T-helper 9 cell (primary cell): ENCODE measurements around the gene CDH12.

Experiments
- DNase-seq: peaks from one replicate; pipeline ENCODE4 v3.0.0-alpha.2; 2020

The CDH12 gene

GRCh38 chr5:21919414-21920022 lies 933.6 kb downstream of the CDH12 start:
- no peak for DNase-seq

- no peak for DNase-seq
These were observed 934.7 kb downstream of the CDH12 start for GRCh38 chr5:21918451-21918850.

DNA sequence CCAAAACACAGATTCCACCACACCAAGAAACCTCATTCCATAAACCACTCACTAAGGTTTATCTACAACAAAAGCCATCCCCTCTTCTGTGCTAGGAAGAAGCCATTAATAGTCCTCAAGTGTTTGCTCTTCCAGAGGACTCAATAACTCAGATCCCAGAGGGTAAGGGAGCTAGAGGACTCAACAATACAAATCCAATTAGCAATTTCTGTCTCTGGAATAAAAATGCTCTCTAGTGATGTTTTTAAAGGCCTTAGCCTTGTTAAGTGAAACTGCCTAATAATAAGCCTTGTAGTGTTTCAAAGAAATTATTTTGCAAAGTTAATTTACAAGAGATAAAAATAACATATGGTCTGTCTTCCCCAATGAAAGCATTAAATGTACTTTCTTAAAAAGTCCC lies 942.4 kb downstream of the CDH12 start:
- no peak for DNase-seq

DNA sequence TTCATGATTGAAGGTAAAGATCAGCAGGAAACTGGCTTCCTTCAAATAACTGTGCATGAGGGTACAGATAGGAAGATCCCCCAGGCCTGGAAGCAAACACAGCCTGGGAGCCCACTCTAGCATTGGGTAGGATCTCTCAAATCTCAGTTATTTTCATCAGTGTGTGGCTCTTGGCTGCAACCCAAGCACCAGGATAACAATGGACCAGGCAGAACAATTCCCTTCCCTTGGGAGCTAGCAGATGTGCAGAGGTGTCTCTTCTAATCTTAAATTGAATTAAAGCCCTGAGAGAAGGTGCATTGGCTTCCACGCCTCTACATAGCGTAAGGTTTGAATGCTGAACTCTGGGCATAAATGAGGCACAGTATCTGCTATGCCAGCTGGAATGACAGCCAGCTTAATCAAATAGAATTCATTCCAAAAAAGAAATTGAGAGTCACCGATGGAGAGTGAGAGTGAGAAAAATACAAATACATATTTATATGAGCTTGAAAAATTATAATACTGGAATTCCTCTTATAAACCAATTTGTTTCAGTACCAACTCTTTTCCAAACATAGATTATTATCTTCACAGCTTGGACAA lies 957.3 kb downstream of the CDH12 start:
- DNase-seq = no peak

DNA sequence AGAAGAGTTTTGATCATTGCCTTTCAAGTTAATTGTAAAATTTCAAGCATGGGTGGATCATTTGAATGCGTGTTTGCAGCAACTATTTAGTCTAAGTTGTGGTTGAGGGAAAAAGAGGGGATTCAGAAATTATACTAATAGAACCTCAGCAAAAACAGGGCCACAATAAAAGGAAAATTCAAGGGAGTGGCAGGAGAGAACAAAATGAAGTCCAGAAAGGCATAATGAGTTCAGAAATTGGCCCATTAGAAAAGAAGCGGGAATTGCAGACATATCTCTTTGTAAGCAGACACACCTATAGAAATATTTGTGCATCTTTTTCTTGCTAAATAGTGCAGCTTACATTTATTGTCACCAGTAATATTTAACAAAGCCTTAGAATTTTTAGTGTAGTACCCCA lies 960.0 kb downstream of the CDH12 start:
- DNase-seq = no peak

DNA sequence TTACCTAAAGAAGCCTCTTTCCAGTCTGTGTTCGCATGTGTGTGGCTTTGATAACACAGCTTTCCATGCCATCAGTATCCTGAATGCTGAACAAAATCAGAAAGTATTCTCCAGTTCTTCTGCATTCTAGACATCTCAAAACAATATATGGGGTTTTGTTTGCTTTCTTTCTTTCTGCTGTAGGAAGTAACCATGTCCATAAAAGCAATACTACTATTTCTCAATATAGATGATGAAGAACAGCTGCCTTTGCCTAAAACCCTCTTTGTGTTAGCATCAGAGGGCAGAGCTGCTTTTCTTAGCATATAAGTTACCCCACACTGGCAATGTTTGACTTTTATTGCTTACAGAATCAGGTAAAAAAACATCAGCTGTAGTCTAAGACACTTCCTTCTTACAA lies 963.6 kb downstream of the CDH12 start:
- DNase-seq = no peak

- no peak for DNase-seq
These were observed 970.9 kb downstream of the CDH12 start for GRCh38 chr5:21882074-21882745.

DNA sequence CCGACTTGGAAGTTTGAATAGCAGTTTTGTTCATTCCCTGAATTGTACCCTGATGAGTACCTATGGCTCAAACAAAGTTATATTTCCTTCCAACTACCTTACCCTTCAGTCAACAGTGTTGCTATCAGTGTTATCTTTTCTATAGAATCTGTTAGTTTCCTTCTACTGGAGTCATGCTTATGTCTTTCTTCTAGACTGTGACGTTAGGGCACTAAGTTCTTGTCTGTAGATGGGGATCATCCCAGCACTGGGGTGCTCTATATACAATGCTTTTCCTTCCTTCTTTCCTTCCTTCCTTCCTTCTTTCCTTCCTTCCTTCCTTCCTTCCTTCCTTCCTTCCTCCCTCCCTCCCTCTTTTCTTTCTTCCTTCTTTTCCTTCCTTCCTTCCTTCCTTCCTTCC lies 973.0 kb downstream of the CDH12 start:
- no peak for DNase-seq

DNA sequence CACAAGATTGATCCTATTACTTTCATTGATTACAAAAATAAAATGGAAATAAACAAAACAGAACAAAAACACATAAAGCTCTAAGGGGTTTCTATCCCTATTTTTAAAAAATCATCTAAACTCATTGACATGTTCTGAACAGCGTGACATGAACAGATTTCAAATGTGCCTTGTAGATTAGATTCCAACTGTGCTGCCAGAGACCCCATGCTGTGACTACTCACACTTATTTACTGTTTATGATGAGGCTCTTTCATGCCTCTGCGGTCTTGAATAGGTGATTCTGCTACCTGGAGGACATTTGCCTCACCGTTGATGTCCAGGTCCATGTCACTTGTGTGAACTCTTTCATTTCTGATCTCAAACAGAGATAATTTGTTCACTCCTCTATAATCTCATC lies 990.2 kb downstream of the CDH12 start:
- DNase-seq = no peak

DNA sequence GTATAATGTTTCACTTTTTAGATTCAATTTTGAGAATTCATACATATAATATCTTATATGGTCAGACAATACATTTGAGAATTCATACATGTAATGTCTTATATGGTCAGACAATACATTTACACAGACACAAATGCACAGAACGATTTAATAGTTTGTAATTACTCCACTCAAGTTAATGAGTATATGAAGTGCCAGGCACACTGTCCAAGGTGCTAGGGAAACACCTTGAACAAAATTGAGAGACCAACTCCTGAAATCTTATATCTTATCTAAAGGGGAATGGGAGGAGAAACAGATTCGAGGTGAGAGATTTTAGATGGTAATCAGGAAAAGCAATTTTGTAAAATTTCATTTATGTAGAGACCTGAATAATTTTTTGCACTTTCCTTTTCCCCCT lies 994.7 kb downstream of the CDH12 start:
- DNase-seq = no peak

GRCh38 chr5:21856987-21857386 lies 996.2 kb downstream of the CDH12 start:
- no peak for DNase-seq

- no peak for DNase-seq
These were observed 1005.8 kb downstream of the CDH12 start for GRCh38 chr5:21847300-21847699.

- no peak for DNase-seq
These were observed 1008.2 kb downstream of the CDH12 start for GRCh38 chr5:21844960-21845359.

DNA sequence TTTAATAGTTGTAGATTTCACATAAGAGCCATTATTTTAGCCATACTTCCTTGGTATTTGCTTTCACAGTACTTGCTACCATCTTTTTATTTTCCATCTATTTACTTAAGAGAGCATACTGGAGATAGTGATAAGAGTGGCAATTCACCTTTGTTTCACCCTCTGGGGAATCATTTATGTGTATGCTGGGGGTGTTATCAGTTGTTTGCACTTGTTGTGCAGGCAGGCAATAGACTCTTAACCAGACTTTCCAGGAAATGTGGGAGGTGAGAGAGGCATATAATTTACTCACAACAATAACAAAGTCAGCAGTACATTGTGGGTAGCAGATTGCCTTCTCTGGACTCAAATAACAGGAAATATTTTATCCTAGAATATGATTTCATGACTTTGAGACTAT lies 1018.3 kb downstream of the CDH12 start:
- DNase-seq = no peak

- no peak for DNase-seq
These were observed 1021.9 kb downstream of the CDH12 start for GRCh38 chr5:21831145-21831787.

- no peak for DNase-seq
These were observed 1026.3 kb downstream of the CDH12 start for GRCh38 chr5:21826884-21827283.

DNA sequence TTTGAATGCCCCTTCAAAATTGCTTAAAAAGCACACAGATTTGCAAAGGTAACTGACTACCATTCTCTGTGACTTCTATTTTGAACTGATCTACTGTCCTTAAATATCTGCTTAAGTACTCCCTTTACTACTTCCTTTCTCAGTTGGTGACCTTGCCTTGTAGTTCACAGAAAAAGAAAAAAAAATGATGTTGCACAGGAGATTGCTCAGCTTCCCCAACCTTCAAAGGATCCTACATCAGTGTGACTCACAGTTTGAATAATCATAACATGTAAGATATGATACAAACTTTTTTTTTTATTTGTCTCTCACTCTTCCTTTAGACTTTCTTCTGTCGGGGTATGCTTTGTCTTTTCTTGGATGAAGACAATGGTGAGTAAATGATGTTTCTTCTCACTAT lies 1029.6 kb downstream of the CDH12 start:
- no peak for DNase-seq

GRCh38 chr5:21823076-21823574 lies 1030.0 kb downstream of the CDH12 start:
- DNase-seq = no peak

DNA sequence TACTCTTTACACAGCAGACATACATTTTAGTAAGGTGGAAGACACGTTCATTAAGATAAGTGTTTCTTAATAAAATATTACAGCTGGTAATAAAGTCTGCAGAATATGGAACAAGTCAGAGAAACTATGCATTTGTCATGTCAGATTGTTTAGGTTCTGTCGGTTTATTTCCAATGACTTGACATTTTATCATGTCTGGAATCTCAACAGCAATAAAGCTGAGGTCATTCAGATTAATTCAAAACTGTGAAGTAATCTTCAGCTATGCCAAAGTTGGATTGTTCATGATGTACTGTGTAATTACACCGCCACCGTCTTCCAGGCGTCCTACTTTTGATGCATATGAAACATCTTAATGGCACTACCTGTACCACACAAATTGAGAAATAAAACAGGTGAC lies 1032.6 kb downstream of the CDH12 start:
- DNase-seq = no peak

DNA sequence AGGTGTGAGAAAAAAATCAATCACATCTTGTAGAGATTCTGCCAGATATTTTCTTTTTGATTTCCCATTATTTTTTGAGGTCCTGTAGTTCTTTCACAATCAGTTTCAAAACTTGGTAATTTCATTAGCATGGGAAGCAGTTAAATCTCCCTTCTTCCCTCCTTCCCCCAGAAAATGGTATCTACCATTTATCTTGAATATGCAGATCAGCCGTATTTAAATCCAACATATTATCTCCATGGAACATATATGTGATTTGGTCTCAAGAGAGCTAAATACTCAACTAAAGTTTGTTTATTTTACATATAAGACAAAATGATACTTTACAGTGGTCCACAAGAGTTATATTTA lies 1034.8 kb downstream of the CDH12 start:
- no peak for DNase-seq

- no peak for DNase-seq
These were observed 1035.3 kb downstream of the CDH12 start for GRCh38 chr5:21817668-21818369.

- DNase-seq = no peak
These were observed 1042.3 kb downstream of the CDH12 start for GRCh38 chr5:21810737-21811316.

GRCh38 chr5:21809611-21810010 lies 1043.5 kb downstream of the CDH12 start:
- DNase-seq = no peak
